Retinal pigment epithelial cell (primary cell): ENCODE results near the gene GPR137.

ENCODE experiments used
- DNase-seq: peaks from one replicate; pipeline ENCODE4 v3.0.0-alpha.2; 2010; ENCODE audit warnings: low read depth
- H3K4me3 ChIP-seq: 2 replicates; pipeline ENCODE4 v1.5.1; 2011; ENCODE audit warnings: mild to moderate bottlenecking, low read length, control low read depth, moderate library complexity
- CTCF ChIP-seq: conservative IDR thresholded peaks from 2 replicates; pipeline ENCODE4 v1.5.1; 2011; ENCODE audit warnings: low read depth, low read length, control low read depth, inconsistent platforms

Gene GPR137

GRCh38 chr11:64250415-64251015 is 35.1 kb upstream of the GPR137 start:
- DNase-seq: no peak
- TF ChIP-seq CTCF: no peak
- peak overlapping the region; percentile 57 for H3K4me3 ChIP-seq

DNA sequence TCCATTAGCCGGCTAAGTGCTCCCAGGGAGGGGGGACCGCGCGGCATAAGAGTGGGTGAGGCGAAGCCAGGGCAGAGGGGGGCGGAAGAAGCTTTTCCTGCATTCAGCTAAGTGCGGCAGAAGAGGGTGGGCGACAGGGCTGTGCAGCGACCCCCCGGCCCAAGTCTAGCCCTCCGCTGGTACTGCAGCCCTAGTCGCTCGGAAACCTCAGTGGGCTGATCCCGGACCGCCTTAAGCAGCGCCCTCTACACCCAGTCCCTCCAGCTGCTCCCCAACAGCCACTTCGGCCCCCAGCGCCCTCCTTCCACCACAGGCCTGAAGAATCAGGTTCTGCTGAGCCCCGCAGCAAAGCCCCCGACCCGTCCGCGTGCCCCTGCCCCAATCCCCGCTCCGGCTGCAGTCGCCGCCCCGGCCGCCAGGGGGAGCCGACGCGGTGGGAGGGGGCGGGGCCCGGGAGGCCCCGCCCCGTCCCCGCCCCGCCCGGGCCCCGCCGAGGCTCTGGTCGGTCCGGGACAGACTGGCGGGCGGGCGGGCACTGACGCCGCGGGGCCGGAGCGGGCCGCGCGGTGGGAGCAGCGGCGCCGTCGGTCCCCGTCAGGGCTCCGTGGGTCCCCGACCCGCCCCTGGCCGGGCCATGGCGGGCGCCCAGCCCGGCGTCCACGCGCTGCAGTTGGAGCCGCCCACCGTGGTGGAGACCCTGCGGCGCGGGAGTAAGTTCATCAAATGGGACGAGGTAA is 34.5 kb upstream of the GPR137 start, which contains the start of gene PLCB3:
TSS of gene PLCB3 (plus strand) at position 515 of the 737 bp plus-strand sequence. CDS start at position 635, 120 bp downstream.
- no peak for DNase-seq
- peak within 1 kb of the TSS; percentile 74 for H3K4me3 ChIP-seq
- TF ChIP-seq CTCF: peak; percentile 52

GRCh38 chr11:64251753-64252002 is 34.0 kb upstream of the GPR137 start:
- H3K4me3 ChIP-seq: peak overlapping the region; percentile 74
- DNase-seq: no peak
- no peak for TF ChIP-seq CTCF

GRCh38 chr11:64252003-64252872 is 33.4 kb upstream of the GPR137 start:
- DNase-seq: no peak
- peak overlapping the region; percentile 74 for H3K4me3 ChIP-seq
- TF ChIP-seq CTCF: peak; percentile 64

DNA sequence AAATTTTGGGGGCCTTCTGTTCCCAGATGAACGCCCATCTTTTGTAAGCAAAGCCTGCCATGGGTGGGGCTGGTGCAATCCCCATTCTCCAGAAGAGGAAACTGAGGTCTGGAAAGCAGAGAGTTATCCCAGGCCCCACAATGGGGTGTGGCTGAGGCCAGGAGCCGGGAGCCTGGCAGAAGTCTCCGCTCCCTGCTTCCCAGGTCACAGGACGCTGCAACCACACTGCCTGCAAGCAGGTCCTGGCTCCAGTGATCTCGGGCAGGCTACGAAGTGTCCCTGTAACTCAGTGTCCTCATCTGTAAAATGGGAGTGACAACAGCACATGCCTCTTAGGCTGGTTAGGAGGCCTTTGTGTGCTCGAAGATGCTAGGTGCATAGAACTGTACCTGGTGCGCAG is 32.6 kb upstream of the GPR137 start:
- DNase-seq: no peak
- no peak overlapping the region for H3K4me3 ChIP-seq
- no peak for TF ChIP-seq CTCF

- no peak overlapping the region for H3K4me3 ChIP-seq
- no peak for DNase-seq
Observed at GRCh38 chr11:64253481-64253880, 32.2 kb upstream of the GPR137 start.

More at GRCh38 chr11:64253481-64253880, 32.2 kb upstream of the GPR137 start:
- TF ChIP-seq CTCF: no peak
